ENCODE data around the gene CNDP2. TPM values are rescaled to one million over a fixed set of nuclear protein-coding genes. Genes with fewer than 3 reads are reported as not detected.

The CNDP2 gene
- total RNA-seq, 6 experiments from 2014 or later = 178 to 367 (median 230) TPM

DNA sequence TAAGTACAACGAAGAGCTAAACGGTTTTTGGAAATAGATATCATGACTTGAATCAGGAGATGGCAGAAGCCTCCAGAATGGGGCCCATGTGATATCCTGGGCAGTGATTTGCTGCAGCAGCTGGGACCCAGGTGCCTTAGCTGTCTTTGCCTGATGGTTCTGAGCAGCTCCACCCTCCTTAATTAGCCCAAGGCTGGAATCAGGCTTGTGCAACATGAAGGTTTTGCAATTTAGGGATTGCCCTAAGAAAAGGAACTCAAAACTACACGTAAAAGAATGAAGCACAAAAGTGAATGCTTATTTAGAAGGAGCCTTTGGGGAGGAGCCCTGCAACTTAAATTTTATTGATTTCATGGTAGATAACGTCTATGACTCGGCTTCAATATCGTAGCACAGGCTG is 17.3 kb upstream of the CNDP2 start:
- Histone ChIP-seq H3K36me3 (no peaks in the 10 kb centered on the region), H3K27ac (peak overlapping the region in 1 of 3 donors; percentile 79), H3K27me3 (no peaks in the 10 kb centered on the region), H3K4me1 (peaks cover 0 to 16% (median 3%) of the 10 kb centered on the region in 4 donors), H3K9me3 (no peaks in the 10 kb centered on the region), H3K4me3 (no peak overlapping the region)
- WGBS (ENCODE audit: insufficient coverage, low coverage, low lambda C conversion rate, missing lambda C conversion rate) = 59% methylated on average over 4 of the region's 6 CpGs
- DNase-seq (no peak), ATAC-seq (no peak)
- TF ChIP-seq, protein P1, sequence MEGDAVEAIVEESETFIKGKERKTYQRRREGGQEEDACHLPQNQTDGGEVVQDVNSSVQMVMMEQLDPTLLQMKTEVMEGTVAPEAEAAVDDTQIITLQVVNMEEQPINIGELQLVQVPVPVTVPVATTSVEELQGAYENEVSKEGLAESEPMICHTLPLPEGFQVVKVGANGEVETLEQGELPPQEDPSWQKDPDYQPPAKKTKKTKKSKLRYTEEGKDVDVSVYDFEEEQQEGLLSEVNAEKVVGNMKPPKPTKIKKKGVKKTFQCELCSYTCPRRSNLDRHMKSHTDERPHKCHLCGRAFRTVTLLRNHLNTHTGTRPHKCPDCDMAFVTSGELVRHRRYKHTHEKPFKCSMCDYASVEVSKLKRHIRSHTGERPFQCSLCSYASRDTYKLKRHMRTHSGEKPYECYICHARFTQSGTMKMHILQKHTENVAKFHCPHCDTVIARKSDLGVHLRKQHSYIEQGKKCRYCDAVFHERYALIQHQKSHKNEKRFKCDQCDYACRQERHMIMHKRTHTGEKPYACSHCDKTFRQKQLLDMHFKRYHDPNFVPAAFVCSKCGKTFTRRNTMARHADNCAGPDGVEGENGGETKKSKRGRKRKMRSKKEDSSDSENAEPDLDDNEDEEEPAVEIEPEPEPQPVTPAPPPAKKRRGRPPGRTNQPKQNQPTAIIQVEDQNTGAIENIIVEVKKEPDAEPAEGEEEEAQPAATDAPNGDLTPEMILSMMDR (IDR thresholded peaks at IDR 0.05) = no peak
- TF ChIP-seq POLR2A (IDR thresholded peaks at IDR 0.05) = no peak
- intact Hi-C loops (cut with DNase I) = loop anchor here in 1 of 2 donors (10.0 kb wide), 1 partner anchor 294 kb away; no protein-coding TSS in a partner anchor

DNA sequence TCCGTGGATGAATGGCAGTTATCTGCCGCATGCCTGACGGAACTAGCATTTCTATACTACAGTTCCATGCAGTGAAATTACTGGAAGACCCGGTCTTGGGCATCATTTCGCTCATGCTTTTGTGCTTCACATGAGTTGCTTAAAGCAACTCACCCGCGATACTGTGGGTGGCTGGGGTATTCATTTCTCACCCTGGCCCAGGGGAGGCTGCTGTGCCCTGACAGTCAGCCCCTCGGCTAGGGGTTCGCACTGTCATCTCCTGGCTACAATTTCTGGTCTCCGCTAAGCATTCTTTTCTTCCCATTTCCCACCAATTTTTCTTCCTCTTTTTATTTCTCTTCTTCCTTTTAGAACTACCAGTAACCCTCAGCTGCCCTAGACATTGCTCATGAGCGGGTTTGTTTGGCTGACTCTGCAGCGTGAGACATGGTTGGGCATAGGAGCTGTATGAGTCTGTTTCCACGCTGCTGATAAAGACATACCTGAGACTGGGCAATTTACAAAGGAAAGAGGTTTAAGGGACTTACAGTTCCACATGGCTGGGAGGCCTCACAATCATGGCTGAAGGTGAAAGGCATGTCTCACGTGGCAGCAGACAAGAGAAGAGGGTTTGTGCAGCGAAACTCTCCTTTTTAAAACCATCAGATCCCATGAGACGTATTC is 16.5 kb upstream of the CNDP2 start:
- peak in 2 of 4 donors; percentile 4 to 5 for ATAC-seq
- intact Hi-C loops (cut with DNase I) = loop anchor here (10.0 kb wide), 2 partner anchors 105 to 295 kb away; no protein-coding TSS in a partner anchor
- peak overlapping the region; percentile 26 to 79 (median 76) for H3K27ac ChIP-seq
- H3K4me1 ChIP-seq = peaks cover 0 to 16% (median 3%) of the 10 kb centered on the region in 4 donors
- no peaks in the 10 kb centered on the region for H3K27me3 ChIP-seq
- no peak overlapping the region for H3K4me3 ChIP-seq
- H3K36me3 ChIP-seq = no peaks in the 10 kb centered on the region
- TF ChIP-seq, protein P1 (IDR thresholded peaks at IDR 0.05) = no peak
- no peak for TF ChIP-seq POLR2A (IDR thresholded peaks at IDR 0.05)
- no peaks in the 10 kb centered on the region for H3K9me3 ChIP-seq
- WGBS (ENCODE audit: insufficient coverage, low coverage, low lambda C conversion rate, missing lambda C conversion rate) = 92% methylated on average over 12 of the region's 16 CpGs
- no peak for DNase-seq

DNA sequence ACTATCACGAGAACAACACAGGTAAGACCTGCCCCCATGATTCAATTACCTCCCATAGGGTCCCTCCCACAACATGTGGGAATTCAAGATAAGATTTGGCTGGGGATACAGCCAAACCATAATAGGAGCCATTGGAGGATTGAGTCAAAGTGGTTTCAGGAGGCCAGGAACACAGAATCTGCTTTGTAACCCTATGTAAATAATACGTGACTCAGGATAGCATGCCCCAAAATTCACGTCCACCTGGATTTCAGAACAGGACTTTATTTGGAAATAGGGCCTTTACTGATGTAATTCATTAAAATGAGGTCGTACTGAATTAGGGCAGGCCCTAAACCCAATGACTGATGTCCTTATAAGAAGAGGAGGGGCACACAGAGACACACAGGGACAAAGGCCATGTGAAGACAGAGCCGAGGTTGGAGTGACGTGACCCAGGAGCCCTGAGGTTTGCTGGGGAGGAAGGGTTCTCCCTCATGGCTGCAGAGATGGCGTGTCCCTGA is 16.0 kb upstream of the CNDP2 start:
- no peaks in the 10 kb centered on the region for H3K27me3 ChIP-seq
- TF ChIP-seq POLR2A (IDR thresholded peaks at IDR 0.05) = no peak
- TF ChIP-seq, protein P1 (IDR thresholded peaks at IDR 0.05) = no peak
- peak; percentile 63 to 71 (median 64) for DNase-seq
- 32% methylated on average over 6 of the region's 7 CpGs for WGBS (ENCODE audit: insufficient coverage, low coverage, low lambda C conversion rate, missing lambda C conversion rate)
- no peaks in the 10 kb centered on the region for H3K36me3 ChIP-seq
- intact Hi-C loops (cut with DNase I) = loop anchor here in 1 of 2 donors (10.0 kb wide), 1 partner anchor 105 kb away; no protein-coding TSS in a partner anchor
- peak; percentile 50 to 82 (median 72) for ATAC-seq
- no peak overlapping the region for H3K4me3 ChIP-seq
- H3K4me1 ChIP-seq = peaks cover 0 to 16% (median 3%) of the 10 kb centered on the region in 4 donors
- H3K9me3 ChIP-seq = no peaks in the 10 kb centered on the region
- peak overlapping the region; percentile 76 to 82 (median 79) for H3K27ac ChIP-seq

DNA sequence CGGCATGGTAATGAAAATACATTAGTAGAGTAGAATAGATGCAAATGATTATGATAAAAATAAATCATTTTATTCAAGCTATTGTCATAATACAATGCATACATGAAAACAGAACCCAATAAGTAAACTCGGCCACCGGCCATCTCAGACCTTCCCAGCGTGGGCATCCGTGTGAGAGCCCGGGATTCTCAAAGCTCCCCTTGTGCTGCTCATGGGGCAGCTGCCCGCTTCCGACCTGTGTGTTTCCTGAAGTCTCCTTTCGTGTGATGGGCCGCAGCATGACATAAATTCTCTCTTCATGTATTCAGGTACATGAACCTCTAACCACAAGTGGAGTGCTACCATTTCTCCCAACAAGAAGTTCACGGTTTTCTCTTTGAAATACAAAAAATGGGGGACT is 13.5 kb upstream of the CNDP2 start:
- DNase-seq (no peak), ATAC-seq (no peak)
- Histone ChIP-seq H3K4me3 (no peak overlapping the region), H3K36me3 (no peaks in the 10 kb centered on the region), H3K9me3 (no peaks in the 10 kb centered on the region), H3K27me3 (no peaks in the 10 kb centered on the region), H3K4me1 (peaks cover 0 to 16% (median 3%) of the 10 kb centered on the region in 4 donors), H3K27ac (no peak overlapping the region)
- intact Hi-C loops (cut with DNase I) = loop anchor here in 1 of 2 donors (10.0 kb wide), 1 partner anchor 108 kb away; no protein-coding TSS in a partner anchor
- TF ChIP-seq POLR2A (IDR thresholded peaks at IDR 0.05) = no peak
- TF ChIP-seq, protein P1 (IDR thresholded peaks at IDR 0.05) = no peak
- 82% methylated on average over 4 of the region's 11 CpGs for WGBS (ENCODE audit: insufficient coverage, low coverage, low lambda C conversion rate, missing lambda C conversion rate)
